Upper lobe of right lung (tissue), 1 donor: ENCODE results near the gene NKX2-8. TPM values are rescaled to one million over a fixed set of nuclear protein-coding genes. Genes with fewer than 3 reads are reported as not detected.

Experiments
- ATAC-seq: fragments of 200-7000 bp; cut with Tn5 transposase; one replicate; pipeline ENCODE4 v1.9.1; 2020; ENCODE audit warnings: mild to moderate bottlenecking, moderate library complexity
- DNase-seq: peaks from one replicate; pipeline ENCODE4 v3.0.0-alpha.2; 2020
- H3K27ac ChIP-seq: fragments of 200-600 bp; one replicate; pipeline ENCODE4 v1.8.0; 2022
- H3K27me3 ChIP-seq: fragments of 200-600 bp; one replicate; pipeline ENCODE4 v1.8.0; 2022; ENCODE audit warnings: mild to moderate bottlenecking
- H3K36me3 ChIP-seq: fragments of 200-600 bp; one replicate; pipeline ENCODE4 v1.8.0; 2022
- H3K4me1 ChIP-seq: fragments of 200-600 bp; one replicate; pipeline ENCODE4 v1.8.0; 2022
- H3K4me3 ChIP-seq: fragments of 200-600 bp; one replicate; pipeline ENCODE4 v1.8.0; 2022; ENCODE audit warnings: mild to moderate bottlenecking
- H3K9me3 ChIP-seq: fragments of 200-600 bp; one replicate; pipeline ENCODE4 v1.8.0; 2022
- CTCF ChIP-seq: fragments of 200-600 bp; IDR thresholded peaks from one replicate; pipeline ENCODE4 v1.8.0; 2022; ENCODE audit warnings: antibody characterized with exemption
- intact Hi-C: fragments of 100-400 bp; cut with DNase I; formaldehyde crosslinking; loops from one replicate; pipeline ENCODE4 v1.11.0; 2022
- total RNA-seq: library from RNA; stranded (reverse); fragmentation: NEBNext Ultra II Directional; extraction: Animal tissue kit (Norgen Biotek cat#: 25700); gene quantifications from one replicate; pipeline ENCODE4 v1.2.1, GENCODE V29; 2021
- donor health status: DM: no; HTN: yes; CAD: no; lungs with severe emphysema.

NKX2-8 gene
- total RNA-seq, 1 donor from 2014 or later = 0.43 TPM

DNA sequence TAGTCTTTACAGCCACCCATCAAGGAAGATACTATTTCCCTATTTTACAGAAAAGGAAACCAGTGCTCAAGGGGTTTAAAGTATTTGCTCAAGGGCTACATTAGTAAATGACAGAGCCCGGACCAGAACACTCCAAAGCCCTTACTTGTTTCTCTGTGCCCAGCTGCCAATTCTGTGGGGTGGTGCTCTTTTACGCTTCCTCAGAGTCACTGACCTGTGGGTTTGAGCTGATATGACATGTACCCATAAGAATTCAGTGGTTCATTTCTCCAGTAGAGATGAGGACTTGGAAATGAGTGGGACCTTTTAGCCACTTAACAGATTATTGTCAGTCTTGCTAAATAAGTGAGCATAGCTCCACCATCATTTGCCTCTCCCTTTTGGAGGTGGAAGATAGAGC is 37.4 kb upstream of the NKX2-8 start:
- Histone ChIP-seq H3K36me3 (no peaks in the 10 kb centered on the region), H3K27ac (no peak overlapping the region), H3K4me3 (no peak overlapping the region), H3K27me3 (no peaks in the 10 kb centered on the region), H3K9me3 (no peaks in the 10 kb centered on the region), H3K4me1 (no peaks in the 10 kb centered on the region)
- ATAC-seq (peak; percentile 16), DNase-seq (no peak)
- intact Hi-C loops = no loop called here
- no peak for TF ChIP-seq CTCF

GRCh38 chr14:36619131-36619530 is 36.7 kb upstream of the NKX2-8 start:
- no peaks in the 10 kb centered on the region for H3K36me3 ChIP-seq
- H3K9me3 ChIP-seq = no peaks in the 10 kb centered on the region
- intact Hi-C loops = no loop called here
- DNase-seq (no peak), ATAC-seq (no peak)
- TF ChIP-seq CTCF = no peak
- no peaks in the 10 kb centered on the region for H3K4me1 ChIP-seq
- no peak overlapping the region for H3K4me3 ChIP-seq
- H3K27me3 ChIP-seq = no peaks in the 10 kb centered on the region
- H3K27ac ChIP-seq = no peak overlapping the region

DNA sequence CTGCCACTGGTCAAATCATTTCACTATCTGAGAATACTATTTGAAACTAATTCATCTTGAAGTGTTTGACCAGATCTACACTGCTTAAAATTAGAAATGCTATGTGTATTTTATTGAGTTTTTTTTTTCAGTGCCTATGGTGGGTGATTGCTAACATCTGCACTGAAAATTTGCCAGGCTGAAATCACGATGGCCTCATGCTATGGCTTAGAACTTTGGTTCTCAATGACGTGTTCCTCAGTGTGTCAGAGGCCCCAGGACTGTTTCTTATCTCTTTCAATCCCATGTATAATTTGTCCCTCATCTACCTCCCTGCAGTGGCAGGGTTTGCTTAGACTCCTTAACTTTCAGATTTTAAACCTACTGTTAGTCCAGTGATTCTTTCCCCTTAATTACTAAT is 36.2 kb upstream of the NKX2-8 start:
- no peaks in the 10 kb centered on the region for H3K4me1 ChIP-seq
- DNase-seq (no peak), ATAC-seq (no peak)
- intact Hi-C loops = no loop called here
- no peaks in the 10 kb centered on the region for H3K36me3 ChIP-seq
- H3K27ac ChIP-seq = no peak overlapping the region
- H3K4me3 ChIP-seq = no peak overlapping the region
- H3K27me3 ChIP-seq = no peaks in the 10 kb centered on the region
- TF ChIP-seq CTCF = no peak
- no peaks in the 10 kb centered on the region for H3K9me3 ChIP-seq

- no peak for TF ChIP-seq CTCF
- ATAC-seq (peak; percentile 33), DNase-seq (no peak)
- Histone ChIP-seq H3K27me3 (no peaks in the 10 kb centered on the region), H3K36me3 (no peaks in the 10 kb centered on the region), H3K9me3 (no peaks in the 10 kb centered on the region), H3K4me1 (no peaks in the 10 kb centered on the region), H3K4me3 (no peak overlapping the region), H3K27ac (no peak overlapping the region)
- intact Hi-C loops = no loop called here
Measured at GRCh38 chr14:36617824-36618223, 35.4 kb upstream of the NKX2-8 start.

DNA sequence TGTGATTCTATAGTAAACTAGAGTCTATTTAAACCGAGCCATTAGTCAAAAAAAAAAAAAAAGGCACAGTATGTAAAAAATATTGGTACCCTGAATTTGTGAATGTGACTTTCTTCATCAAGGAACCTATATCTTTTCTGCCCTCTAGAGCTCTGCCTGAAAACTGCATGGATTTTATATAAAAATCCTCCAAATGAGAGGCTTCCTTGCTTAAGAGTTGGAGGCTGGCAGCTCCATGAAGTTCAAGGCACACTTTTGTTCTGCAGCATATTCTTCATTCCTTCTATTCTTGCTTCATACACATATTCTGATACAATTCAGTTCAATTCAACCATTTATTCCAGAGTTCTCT is 23.1 kb upstream of the NKX2-8 start:
- no peak for TF ChIP-seq CTCF
- no peaks in the 10 kb centered on the region for H3K36me3 ChIP-seq
- H3K9me3 ChIP-seq = no peaks in the 10 kb centered on the region
- no peak for DNase-seq
- no peak for ATAC-seq
- peaks cover 9% of the 10 kb centered on the region for H3K27me3 ChIP-seq
- H3K4me1 ChIP-seq = no peaks in the 10 kb centered on the region
- no peak overlapping the region for H3K4me3 ChIP-seq
- intact Hi-C loops = no loop called here
- no peak overlapping the region for H3K27ac ChIP-seq

DNA sequence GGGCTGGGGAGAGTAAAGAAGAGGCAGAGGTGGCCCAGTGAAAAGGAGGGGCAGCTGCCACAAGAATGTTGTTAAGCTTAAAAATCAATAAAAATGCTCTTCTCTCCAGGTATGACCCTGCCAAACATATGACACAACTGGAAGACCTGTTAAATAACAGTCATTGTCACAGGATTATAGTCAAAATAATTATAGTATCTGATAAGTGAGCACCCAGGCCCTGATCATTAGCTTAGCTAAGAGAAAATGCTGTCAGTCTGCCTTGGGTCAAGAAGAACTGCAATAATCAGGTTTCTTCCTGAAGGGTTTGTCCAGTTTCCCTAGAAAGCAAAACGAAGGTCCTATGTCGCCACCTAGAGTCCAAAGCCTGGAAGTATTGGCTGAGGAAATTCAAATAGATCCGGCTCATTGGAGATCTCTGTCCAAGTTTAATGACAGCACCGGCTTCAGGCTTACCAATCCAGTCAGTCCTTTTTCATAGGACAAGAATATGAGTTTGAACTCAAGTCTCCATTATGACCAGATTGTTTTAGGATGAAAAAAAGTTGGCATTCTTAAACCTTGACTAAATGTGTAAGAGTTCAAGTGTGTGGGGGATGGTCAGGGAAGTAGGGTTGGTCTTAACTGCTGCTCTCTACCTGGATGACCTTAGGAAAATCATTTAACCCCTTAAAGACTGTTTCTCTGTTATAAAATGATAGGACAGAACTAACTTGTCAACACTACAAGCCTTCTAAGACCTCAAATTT is 22.5 kb upstream of the NKX2-8 start:
- Histone ChIP-seq H3K9me3 (no peaks in the 10 kb centered on the region), H3K27ac (no peak overlapping the region), H3K27me3 (peaks cover 9% of the 10 kb centered on the region), H3K4me1 (no peaks in the 10 kb centered on the region), H3K36me3 (no peaks in the 10 kb centered on the region), H3K4me3 (no peak overlapping the region)
- no peak for DNase-seq
- TF ChIP-seq CTCF = peak; percentile 79
- intact Hi-C loops = no loop called here
- peak; percentile 94 for ATAC-seq
